ENCODE measurements around the gene CRACR2B. TPM values are rescaled to one million over a fixed set of nuclear protein-coding genes. Genes with fewer than 3 reads are reported as not detected.

CRACR2B gene
- total and polyA plus RNA-seq, 2 of the 8 experiments (the other 6 are each of a cell fraction or from before 2014, with no cell fraction given): 18.2 to 26.4 TPM

DNA sequence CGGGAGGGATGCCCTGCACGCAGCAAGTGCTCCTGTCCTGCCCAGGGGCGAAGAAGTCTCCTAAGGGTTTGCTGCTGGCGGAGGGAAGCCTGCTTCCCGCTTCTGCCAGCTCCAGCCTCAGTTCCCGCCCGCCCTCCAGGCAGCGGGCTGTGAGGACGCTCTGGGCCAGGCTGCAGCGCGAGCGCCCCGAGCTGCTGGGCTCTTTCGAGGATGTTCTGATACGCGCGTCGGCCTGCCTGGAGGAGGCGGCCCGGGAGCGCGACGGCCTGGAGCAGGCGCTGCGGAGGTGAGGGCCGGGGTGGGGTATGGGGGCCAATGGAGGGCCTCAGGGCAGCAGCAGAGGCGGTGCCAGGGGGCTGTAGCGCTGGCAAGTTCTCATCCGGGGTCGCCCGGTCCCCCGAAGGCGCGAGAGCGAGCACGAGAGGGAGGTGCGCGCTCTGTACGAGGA is 2.2 kb downstream of the CRACR2B start (continued):
- TF ChIP-seq, protein P1, sequence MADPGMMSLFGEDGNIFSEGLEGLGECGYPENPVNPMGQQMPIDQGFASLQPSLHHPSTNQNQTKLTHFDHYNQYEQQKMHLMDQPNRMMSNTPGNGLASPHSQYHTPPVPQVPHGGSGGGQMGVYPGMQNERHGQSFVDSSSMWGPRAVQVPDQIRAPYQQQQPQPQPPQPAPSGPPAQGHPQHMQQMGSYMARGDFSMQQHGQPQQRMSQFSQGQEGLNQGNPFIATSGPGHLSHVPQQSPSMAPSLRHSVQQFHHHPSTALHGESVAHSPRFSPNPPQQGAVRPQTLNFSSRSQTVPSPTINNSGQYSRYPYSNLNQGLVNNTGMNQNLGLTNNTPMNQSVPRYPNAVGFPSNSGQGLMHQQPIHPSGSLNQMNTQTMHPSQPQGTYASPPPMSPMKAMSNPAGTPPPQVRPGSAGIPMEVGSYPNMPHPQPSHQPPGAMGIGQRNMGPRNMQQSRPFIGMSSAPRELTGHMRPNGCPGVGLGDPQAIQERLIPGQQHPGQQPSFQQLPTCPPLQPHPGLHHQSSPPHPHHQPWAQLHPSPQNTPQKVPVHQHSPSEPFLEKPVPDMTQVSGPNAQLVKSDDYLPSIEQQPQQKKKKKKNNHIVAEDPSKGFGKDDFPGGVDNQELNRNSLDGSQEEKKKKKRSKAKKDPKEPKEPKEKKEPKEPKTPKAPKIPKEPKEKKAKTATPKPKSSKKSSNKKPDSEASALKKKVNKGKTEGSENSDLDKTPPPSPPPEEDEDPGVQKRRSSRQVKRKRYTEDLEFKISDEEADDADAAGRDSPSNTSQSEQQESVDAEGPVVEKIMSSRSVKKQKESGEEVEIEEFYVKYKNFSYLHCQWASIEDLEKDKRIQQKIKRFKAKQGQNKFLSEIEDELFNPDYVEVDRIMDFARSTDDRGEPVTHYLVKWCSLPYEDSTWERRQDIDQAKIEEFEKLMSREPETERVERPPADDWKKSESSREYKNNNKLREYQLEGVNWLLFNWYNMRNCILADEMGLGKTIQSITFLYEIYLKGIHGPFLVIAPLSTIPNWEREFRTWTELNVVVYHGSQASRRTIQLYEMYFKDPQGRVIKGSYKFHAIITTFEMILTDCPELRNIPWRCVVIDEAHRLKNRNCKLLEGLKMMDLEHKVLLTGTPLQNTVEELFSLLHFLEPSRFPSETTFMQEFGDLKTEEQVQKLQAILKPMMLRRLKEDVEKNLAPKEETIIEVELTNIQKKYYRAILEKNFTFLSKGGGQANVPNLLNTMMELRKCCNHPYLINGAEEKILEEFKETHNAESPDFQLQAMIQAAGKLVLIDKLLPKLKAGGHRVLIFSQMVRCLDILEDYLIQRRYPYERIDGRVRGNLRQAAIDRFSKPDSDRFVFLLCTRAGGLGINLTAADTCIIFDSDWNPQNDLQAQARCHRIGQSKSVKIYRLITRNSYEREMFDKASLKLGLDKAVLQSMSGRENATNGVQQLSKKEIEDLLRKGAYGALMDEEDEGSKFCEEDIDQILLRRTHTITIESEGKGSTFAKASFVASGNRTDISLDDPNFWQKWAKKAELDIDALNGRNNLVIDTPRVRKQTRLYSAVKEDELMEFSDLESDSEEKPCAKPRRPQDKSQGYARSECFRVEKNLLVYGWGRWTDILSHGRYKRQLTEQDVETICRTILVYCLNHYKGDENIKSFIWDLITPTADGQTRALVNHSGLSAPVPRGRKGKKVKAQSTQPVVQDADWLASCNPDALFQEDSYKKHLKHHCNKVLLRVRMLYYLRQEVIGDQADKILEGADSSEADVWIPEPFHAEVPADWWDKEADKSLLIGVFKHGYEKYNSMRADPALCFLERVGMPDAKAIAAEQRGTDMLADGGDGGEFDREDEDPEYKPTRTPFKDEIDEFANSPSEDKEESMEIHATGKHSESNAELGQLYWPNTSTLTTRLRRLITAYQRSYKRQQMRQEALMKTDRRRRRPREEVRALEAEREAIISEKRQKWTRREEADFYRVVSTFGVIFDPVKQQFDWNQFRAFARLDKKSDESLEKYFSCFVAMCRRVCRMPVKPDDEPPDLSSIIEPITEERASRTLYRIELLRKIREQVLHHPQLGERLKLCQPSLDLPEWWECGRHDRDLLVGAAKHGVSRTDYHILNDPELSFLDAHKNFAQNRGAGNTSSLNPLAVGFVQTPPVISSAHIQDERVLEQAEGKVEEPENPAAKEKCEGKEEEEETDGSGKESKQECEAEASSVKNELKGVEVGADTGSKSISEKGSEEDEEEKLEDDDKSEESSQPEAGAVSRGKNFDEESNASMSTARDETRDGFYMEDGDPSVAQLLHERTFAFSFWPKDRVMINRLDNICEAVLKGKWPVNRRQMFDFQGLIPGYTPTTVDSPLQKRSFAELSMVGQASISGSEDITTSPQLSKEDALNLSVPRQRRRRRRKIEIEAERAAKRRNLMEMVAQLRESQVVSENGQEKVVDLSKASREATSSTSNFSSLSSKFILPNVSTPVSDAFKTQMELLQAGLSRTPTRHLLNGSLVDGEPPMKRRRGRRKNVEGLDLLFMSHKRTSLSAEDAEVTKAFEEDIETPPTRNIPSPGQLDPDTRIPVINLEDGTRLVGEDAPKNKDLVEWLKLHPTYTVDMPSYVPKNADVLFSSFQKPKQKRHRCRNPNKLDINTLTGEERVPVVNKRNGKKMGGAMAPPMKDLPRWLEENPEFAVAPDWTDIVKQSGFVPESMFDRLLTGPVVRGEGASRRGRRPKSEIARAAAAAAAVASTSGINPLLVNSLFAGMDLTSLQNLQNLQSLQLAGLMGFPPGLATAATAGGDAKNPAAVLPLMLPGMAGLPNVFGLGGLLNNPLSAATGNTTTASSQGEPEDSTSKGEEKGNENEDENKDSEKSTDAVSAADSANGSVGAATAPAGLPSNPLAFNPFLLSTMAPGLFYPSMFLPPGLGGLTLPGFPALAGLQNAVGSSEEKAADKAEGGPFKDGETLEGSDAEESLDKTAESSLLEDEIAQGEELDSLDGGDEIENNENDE (IDR thresholded peaks at IDR 0.05; ENCODE audit: insufficient replicate concordance, low read length): no peak
- TF ChIP-seq RNF2 (IDR thresholded peaks at IDR 0.05; ENCODE audit: borderline replicate concordance, low read depth, low read length, missing control alignments, poor library complexity, severe bottlenecking) (no peak), GABPA (IDR thresholded peaks at IDR 0.05; ENCODE audit: borderline replicate concordance, insufficient read depth, low read length) (no peak), BCL11A (IDR thresholded peaks at IDR 0.05; ENCODE audit: low read depth in 2 of 2, low read length in 2 of 2) (no peak), CBX5 (IDR thresholded peaks at IDR 0.05; ENCODE audit: low read depth, low read length) (no peak), TCF12 (IDR thresholded peaks at IDR 0.05; ENCODE audit: low read depth, low read length) (no peak), GTF2F1 (IDR thresholded peaks at IDR 0.05; ENCODE audit: borderline replicate concordance, low read depth, low read length) (no peak), JUND (IDR thresholded peaks at IDR 0.05; ENCODE audit: low read length) (no peak)
- TF ChIP-seq, protein P2, sequence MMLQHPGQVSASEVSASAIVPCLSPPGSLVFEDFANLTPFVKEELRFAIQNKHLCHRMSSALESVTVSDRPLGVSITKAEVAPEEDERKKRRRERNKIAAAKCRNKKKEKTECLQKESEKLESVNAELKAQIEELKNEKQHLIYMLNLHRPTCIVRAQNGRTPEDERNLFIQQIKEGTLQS (IDR thresholded peaks at IDR 0.05; ENCODE audit: insufficient read depth, low read depth, low read length): no peak

All from H1 (cell line).